Urinary bladder (tissue), 2 donors: ENCODE data around the gene LRP10. TPM values are rescaled to one million over a fixed set of nuclear protein-coding genes. Genes with fewer than 3 reads are reported as not detected.

ENCODE experiments used
- polyA plus RNA-seq: library from polyadenylated mRNA; stranded (reverse); fragments of 200-250 nt; gene quantifications from one replicate; pipeline ENCODE4 v1.2.3, GENCODE V29; 2013
- small RNA-seq: library from RNA; depleted of rRNA; stranded (forward); fragments of <200 nt; gene quantifications from one replicate; pipeline ENCODE3, GENCODE V24; 2014
- total RNA-seq: library from RNA; depleted of rRNA; stranded (reverse); fragments of >200 nt; gene quantifications from one replicate; pipeline ENCODE4 v1.2.3, GENCODE V29; 2014
- donor health status: healthy.

The LRP10 gene
- total and polyA plus RNA-seq, 2 donors, result 22.1 to 195 TPM

Small RNA genes within 50 kb of the gene (small RNA-seq; reads per million reads assigned to genes)
- not detected for gene RF00019

Other genes with a start within 250 kb of the LRP10 start
- not detected for gene OR6J1, start 227.4 kb upstream of the LRP10 start, total RNA-seq
- gene OR6J1, start 227.4 kb upstream of the LRP10 start, polyA plus RNA-seq, result not detected
- gene OXA1L, start 105.1 kb upstream of the LRP10 start, total RNA-seq, result 74.1 TPM
- gene OXA1L, start 105.1 kb upstream of the LRP10 start, polyA plus RNA-seq, result 112 TPM
- gene SLC7A7, start 56.3 kb upstream of the LRP10 start, total RNA-seq, result 9.3 TPM
- gene SLC7A7, start 56.3 kb upstream of the LRP10 start, polyA plus RNA-seq, result 12.8 TPM
- gene MRPL52, start 41.9 kb upstream of the LRP10 start, total RNA-seq, result 21.5 TPM
- 77.0 TPM for gene MRPL52, start 41.9 kb upstream of the LRP10 start, polyA plus RNA-seq
- 120 TPM for gene MMP14, start 35.2 kb upstream of the LRP10 start, total RNA-seq
- 189 TPM for gene MMP14, start 35.2 kb upstream of the LRP10 start, polyA plus RNA-seq
- 0.16 TPM for gene REM2, start 11.5 kb downstream of the LRP10 start, total RNA-seq
- 0.38 TPM for gene REM2, start 11.5 kb downstream of the LRP10 start, polyA plus RNA-seq
- 101 TPM for gene RBM23, start 47.4 kb downstream of the LRP10 start, total RNA-seq
- gene RBM23, start 47.4 kb downstream of the LRP10 start, polyA plus RNA-seq, result 65.0 TPM
- 39.8 TPM for gene PRMT5, start 57.6 kb downstream of the LRP10 start, total RNA-seq
- gene PRMT5, start 57.6 kb downstream of the LRP10 start, polyA plus RNA-seq, result 49.3 TPM
- gene HAUS4, start 85.3 kb downstream of the LRP10 start, total RNA-seq, result 42.2 TPM
- gene HAUS4, start 85.3 kb downstream of the LRP10 start, polyA plus RNA-seq, result 44.1 TPM
- gene AJUBA, start 110.8 kb downstream of the LRP10 start, total RNA-seq, result 28.0 TPM
- 6.6 TPM for gene AJUBA, start 110.8 kb downstream of the LRP10 start, polyA plus RNA-seq
- 10.4 TPM for gene C14orf93, start 138.4 kb downstream of the LRP10 start, total RNA-seq
- gene C14orf93, start 138.4 kb downstream of the LRP10 start, polyA plus RNA-seq, result 14.5 TPM
- gene PSMB5, start 163.2 kb downstream of the LRP10 start, total RNA-seq, result 70.3 TPM
- 135 TPM for gene PSMB5, start 163.2 kb downstream of the LRP10 start, polyA plus RNA-seq
- gene PSMB11, start 170.5 kb downstream of the LRP10 start, total RNA-seq, result not detected
- gene PSMB11, start 170.5 kb downstream of the LRP10 start, polyA plus RNA-seq, result not detected
- gene CDH24, start 185.8 kb downstream of the LRP10 start, total RNA-seq, result 6.4 TPM
- gene CDH24, start 185.8 kb downstream of the LRP10 start, polyA plus RNA-seq, result 4.4 TPM
- gene ACIN1, start 223.4 kb downstream of the LRP10 start, total RNA-seq, result 87.9 TPM
- 82.2 TPM for gene ACIN1, start 223.4 kb downstream of the LRP10 start, polyA plus RNA-seq
- 37.2 TPM for gene C14orf119, start 223.8 kb downstream of the LRP10 start, total RNA-seq
- gene C14orf119, start 223.8 kb downstream of the LRP10 start, polyA plus RNA-seq, result 51.8 TPM
- not detected for gene CIROP, start 233.2 kb downstream of the LRP10 start, total RNA-seq
- not detected for gene CIROP, start 233.2 kb downstream of the LRP10 start, polyA plus RNA-seq
- not detected for gene CEBPE, start 247.5 kb downstream of the LRP10 start, total RNA-seq
- 0.06 TPM for gene CEBPE, start 247.5 kb downstream of the LRP10 start, polyA plus RNA-seq